ENCODE results near the gene LRRC72. TPM values are rescaled to one million over a fixed set of nuclear protein-coding genes. Genes with fewer than 3 reads are reported as not detected.

Gene LRRC72
- total RNA-seq, 1 donor from 2014 or later, result not detected

DNA sequence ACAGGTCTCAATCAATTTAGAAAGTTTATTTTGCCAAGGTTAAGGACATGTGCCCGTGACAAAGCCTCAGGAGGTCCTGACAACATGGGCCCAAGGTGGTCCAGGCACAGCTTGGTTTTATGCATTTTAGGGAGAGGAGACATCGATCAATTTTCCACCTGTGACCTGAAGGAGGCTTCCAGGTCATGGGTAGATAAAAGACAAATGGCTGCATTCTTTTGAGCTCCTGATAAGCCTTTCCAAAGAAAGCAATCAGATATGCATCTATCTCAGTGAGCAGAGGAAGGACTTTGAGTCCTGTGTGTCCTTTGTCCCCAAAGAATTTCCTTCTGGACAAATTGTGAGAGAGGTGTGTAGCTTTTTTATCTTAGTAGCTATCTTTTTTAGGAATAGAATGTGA is 15.8 kb downstream of the LRRC72 start:
- intact Hi-C loops (cut with DNase I), result no loop called here
- Histone ChIP-seq H3K9me3 (no peaks in the 10 kb centered on the region), H3K4me1 (no peaks in the 10 kb centered on the region), H3K27ac (no peak overlapping the region), H3K4me3 (no peak overlapping the region), H3K36me3 (no peaks in the 10 kb centered on the region), H3K27me3 (no peaks in the 10 kb centered on the region)
- TF ChIP-seq, protein P1, sequence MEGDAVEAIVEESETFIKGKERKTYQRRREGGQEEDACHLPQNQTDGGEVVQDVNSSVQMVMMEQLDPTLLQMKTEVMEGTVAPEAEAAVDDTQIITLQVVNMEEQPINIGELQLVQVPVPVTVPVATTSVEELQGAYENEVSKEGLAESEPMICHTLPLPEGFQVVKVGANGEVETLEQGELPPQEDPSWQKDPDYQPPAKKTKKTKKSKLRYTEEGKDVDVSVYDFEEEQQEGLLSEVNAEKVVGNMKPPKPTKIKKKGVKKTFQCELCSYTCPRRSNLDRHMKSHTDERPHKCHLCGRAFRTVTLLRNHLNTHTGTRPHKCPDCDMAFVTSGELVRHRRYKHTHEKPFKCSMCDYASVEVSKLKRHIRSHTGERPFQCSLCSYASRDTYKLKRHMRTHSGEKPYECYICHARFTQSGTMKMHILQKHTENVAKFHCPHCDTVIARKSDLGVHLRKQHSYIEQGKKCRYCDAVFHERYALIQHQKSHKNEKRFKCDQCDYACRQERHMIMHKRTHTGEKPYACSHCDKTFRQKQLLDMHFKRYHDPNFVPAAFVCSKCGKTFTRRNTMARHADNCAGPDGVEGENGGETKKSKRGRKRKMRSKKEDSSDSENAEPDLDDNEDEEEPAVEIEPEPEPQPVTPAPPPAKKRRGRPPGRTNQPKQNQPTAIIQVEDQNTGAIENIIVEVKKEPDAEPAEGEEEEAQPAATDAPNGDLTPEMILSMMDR (IDR thresholded peaks at IDR 0.05), result no peak
- no peak for DNase-seq (ENCODE audit: low spot score in 2 of 2)

DNA sequence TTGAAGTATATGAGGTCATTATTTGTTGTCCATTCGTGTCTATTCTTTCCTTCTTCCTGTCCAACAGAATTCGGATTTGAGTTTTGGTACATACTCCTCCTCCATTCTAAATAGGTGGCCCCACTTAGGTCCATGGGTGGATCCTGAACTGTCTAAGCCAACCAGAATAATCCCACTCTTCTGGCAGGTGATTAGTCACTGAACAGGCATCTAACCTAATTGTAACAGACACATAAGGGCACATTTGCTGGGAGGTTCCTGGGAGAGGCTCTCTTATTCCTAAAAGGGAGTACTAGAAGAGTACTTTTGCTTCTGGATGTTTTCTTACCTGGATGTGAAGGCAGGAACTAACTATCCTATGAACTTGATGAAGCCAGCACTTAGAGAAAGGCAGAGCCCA is 16.8 kb downstream of the LRRC72 start:
- Histone ChIP-seq H3K4me3 (no peak overlapping the region), H3K4me1 (no peaks in the 10 kb centered on the region), H3K36me3 (no peaks in the 10 kb centered on the region), H3K9me3 (no peaks in the 10 kb centered on the region), H3K27ac (no peak overlapping the region), H3K27me3 (no peaks in the 10 kb centered on the region)
- TF ChIP-seq, protein P1 (IDR thresholded peaks at IDR 0.05), result no peak
- intact Hi-C loops (cut with DNase I), result no loop called here
- no peak for DNase-seq (ENCODE audit: low spot score in 2 of 2)

DNA sequence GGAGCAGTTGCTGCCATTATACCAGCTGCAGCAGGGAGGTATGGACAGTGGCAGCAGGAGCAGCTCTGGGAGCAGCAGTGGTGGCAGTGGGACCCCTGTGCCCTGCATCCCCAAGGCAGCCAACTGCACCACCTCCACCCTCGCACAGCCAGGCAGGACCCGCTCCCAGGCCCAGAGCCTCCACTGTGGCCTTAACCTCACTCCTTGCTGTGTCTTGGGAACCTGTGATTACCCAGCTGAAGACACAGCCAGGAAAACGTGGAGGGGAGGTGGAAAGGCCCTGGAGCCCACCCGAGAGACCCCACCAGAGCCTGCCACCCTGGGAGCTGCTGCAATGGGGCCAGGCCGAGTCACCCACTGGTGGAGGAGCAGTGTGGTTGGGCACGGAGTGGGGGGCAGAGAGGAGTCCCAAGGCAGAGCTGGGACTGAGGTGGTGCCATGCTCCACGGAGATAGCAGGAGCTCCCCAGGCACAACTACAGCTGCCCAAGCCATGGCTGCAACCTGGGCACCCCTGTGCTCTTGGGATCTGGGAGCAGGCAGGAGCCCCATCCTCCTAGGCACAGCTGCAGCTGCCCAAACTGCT is 20.4 kb downstream of the LRRC72 start:
- intact Hi-C loops (cut with DNase I), result no loop called here
- Histone ChIP-seq H3K27me3 (no peaks in the 10 kb centered on the region), H3K9me3 (no peaks in the 10 kb centered on the region), H3K36me3 (no peaks in the 10 kb centered on the region), H3K4me3 (no peak overlapping the region), H3K27ac (no peak overlapping the region), H3K4me1 (no peaks in the 10 kb centered on the region)
- no peak for DNase-seq (ENCODE audit: low spot score in 2 of 2)
- TF ChIP-seq, protein P1 (IDR thresholded peaks at IDR 0.05), result no peak

DNA sequence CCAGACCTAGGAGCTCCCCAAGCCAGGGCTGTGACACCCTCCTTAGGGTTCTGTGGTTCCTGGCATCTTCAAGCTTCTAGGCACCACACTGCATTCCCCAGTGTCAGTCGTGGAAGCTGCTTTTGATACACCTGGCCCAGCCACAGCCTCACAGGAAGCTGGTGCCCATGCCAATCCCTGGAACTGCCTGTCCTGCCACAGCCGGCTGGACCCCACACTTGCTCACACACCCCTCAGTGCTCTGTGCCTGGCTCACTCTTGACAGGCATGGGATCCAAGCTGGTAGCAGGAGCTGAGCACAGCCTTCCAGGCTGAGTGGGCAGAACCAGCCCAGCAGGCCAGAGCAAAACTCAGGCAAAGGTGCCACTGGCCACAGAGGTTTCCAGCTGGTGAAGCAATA is 21.8 kb downstream of the LRRC72 start:
- intact Hi-C loops (cut with DNase I), result no loop called here
- no peak for DNase-seq (ENCODE audit: low spot score in 2 of 2)
- Histone ChIP-seq H3K27ac (no peak overlapping the region), H3K9me3 (no peaks in the 10 kb centered on the region), H3K4me3 (no peak overlapping the region), H3K27me3 (no peaks in the 10 kb centered on the region), H3K36me3 (no peaks in the 10 kb centered on the region), H3K4me1 (no peaks in the 10 kb centered on the region)
- TF ChIP-seq, protein P1 (IDR thresholded peaks at IDR 0.05), result no peak

DNA sequence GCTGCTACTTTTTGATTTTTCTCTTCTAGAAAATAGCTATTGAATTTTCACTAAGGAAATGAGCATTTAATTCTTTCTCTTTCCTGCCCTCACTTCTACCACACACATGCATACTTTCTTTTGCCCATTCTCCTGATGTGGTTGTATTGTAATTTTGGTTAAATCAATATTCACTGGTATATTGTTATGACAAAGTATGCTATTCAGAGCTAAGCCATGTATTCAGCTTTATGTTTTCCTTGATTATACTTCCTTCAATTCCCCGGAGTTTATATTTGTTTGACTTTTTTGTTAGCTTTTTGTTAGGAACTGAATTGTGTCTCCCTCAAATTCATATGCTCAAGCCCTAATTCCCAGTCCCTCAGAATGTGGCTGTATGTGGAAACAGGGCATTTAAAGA is 24.0 kb downstream of the LRRC72 start:
- intact Hi-C loops (cut with DNase I), result no loop called here
- no peak overlapping the region for H3K4me3 ChIP-seq
- H3K4me1 ChIP-seq, result no peaks in the 10 kb centered on the region
- no peaks in the 10 kb centered on the region for H3K27me3 ChIP-seq
- no peak overlapping the region for H3K27ac ChIP-seq
- no peaks in the 10 kb centered on the region for H3K36me3 ChIP-seq
- DNase-seq (ENCODE audit: low spot score in 2 of 2), result no peak
- H3K9me3 ChIP-seq, result no peaks in the 10 kb centered on the region
- TF ChIP-seq, protein P1 (IDR thresholded peaks at IDR 0.05), result no peak
